IPS-15b (cell line): ENCODE results near the gene NUDT5.
"Not testable (repeated sequence)": the region's sequence is repeated elsewhere in the genome, so short reads cannot be mapped to it uniquely, and the experiment has no call there.

ENCODE experiments used
- H3K27me3 ChIP-seq: one replicate; pipeline ENCODE4 v1.6.1; 2013; ENCODE audit warnings: low read length; ENCODE audit not compliant: control insufficient read depth, insufficient read depth
- H3K36me3 ChIP-seq: one replicate; pipeline ENCODE4 v1.6.1; 2013; ENCODE audit warnings: low read length; ENCODE audit not compliant: control insufficient read depth, insufficient read depth
- H3K4me1 ChIP-seq: one replicate; pipeline ENCODE4 v1.6.1; 2013; ENCODE audit warnings: mild to moderate bottlenecking, low read length; ENCODE audit not compliant: control insufficient read depth, insufficient read depth
- H3K4me3 ChIP-seq: one replicate; pipeline ENCODE4 v1.5.1; 2013; ENCODE audit warnings: low read depth, low read length
- H3K9ac ChIP-seq: one replicate; pipeline ENCODE4 v1.6.1; 2013; ENCODE audit warnings: low read depth, mild to moderate bottlenecking, low read length
- H3K9me3 ChIP-seq: one replicate; pipeline ENCODE4 v1.6.1; 2013; ENCODE audit warnings: mild to moderate bottlenecking, low read length; ENCODE audit not compliant: control insufficient read depth, insufficient read depth

NUDT5 gene

GRCh38 chr10:12181065-12181775, 14.5 kb downstream of the NUDT5 start:
- Histone ChIP-seq H3K9me3 (no peaks in the 10 kb centered on the region), H3K27me3 (no peaks in the 10 kb centered on the region), H3K9ac (no peak overlapping the region), H3K36me3 (peaks cover 9% of the 10 kb centered on the region), H3K4me1 (peaks cover 17% of the 10 kb centered on the region), H3K4me3 (no peak overlapping the region)

DNA sequence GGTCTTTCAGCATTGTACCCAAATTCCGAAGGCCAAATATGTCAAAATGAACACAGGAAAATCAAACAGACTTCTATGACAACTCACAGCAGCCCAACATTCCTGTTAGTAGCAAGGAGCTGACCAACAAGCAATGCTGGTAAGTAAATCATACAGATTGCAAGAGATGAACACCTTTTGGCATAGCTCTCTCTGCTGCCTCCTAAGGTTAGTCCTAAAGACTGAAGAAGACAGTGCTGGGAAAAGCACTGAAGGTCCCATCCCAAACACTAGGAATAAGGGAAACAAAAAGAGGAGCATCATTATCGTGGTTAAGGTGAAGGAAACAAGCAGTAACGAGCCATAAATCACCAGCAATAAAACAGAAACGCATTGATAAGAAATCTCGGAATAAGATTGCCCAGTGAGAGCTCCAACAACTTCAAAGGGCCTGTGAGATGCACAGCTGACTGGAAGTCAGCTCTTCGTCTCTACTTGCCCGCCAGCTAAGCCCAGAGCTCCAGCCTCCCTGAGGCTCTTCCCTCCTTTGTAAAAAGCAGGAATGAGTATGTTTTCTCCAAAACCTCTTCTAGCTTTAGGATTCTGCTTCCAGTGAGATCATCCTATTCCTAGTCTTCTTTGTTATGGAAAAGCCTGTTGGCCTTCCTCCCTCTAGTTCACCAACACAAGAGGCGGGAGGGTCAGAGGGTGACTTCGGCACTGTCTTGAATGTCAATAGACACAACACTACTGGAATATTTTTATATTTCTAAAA, 15.3 kb downstream of the NUDT5 start:
- peaks cover 17% of the 10 kb centered on the region for H3K4me1 ChIP-seq
- H3K36me3 ChIP-seq, result peaks cover 6% of the 10 kb centered on the region
- H3K4me3 ChIP-seq, result no peak overlapping the region
- no peak overlapping the region for H3K9ac ChIP-seq
- H3K9me3 ChIP-seq, result no peaks in the 10 kb centered on the region
- H3K27me3 ChIP-seq, result no peaks in the 10 kb centered on the region

DNA sequence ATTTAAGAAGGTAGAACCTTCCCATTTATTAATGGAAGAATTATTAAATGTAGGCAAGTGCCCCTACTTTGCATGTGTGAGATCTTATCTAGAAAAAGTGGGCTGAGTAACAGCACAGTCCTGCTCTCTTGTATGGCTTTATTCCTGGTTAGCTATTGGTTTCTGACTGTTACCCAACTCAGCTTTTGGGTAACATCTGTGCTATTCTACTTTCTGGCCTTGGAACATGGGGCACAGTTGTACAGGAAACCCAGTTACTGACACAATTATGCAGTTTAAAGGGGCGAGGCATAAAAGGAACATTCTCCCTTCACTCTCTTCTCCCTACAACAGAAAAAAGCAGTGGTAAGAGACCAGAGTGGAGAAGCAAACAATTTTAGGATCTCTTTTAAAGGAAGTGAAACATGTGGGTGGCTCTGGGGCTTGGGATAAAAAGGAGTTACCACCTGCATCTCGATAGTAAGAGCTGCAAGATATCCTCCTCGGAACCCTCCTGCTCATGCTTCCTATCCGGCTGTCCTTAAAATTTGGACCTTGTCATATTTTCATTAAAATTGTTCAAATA, 16.0 kb downstream of the NUDT5 start:
- no peaks in the 10 kb centered on the region for H3K27me3 ChIP-seq
- no peak overlapping the region for H3K4me3 ChIP-seq
- no peaks in the 10 kb centered on the region for H3K9me3 ChIP-seq
- peaks cover 17% of the 10 kb centered on the region for H3K4me1 ChIP-seq
- H3K9ac ChIP-seq, result no peak overlapping the region
- H3K36me3 ChIP-seq, result peaks cover 7% of the 10 kb centered on the region

DNA sequence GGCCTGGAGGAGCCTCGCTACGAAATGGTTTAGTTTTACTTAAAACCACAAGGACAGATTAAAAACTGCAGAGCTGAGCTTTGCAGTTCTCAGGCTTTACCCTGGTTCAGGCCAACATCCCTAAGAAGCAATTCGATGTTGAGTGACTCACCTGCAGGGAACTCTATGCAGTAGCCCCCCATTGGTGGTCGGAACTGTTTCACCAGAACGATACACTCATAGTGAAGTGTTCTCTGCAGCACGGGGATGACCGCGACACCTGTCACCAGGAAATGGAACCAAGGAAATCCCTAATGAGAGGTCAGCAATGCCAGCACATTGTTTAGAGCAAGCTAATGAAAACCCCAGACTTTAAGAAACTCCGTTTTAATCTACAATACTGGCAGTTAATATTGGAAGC, 18.0 kb downstream of the NUDT5 start:
- no peaks in the 10 kb centered on the region for H3K27me3 ChIP-seq
- H3K9ac ChIP-seq, result no peak overlapping the region
- H3K36me3 ChIP-seq, result peaks cover 21% of the 10 kb centered on the region
- no peaks in the 10 kb centered on the region for H3K9me3 ChIP-seq
- no peak overlapping the region for H3K4me3 ChIP-seq
- H3K4me1 ChIP-seq, result peaks cover 17% of the 10 kb centered on the region

- H3K9me3 ChIP-seq, result not testable (repeated sequence)
Observed at GRCh38 chr10:12171512-12171911, 24.2 kb downstream of the NUDT5 start.

GRCh38 chr10:12165999-12166775, 29.5 kb downstream of the NUDT5 start:
- Histone ChIP-seq H3K4me3 (no peak overlapping the region), H3K27me3 (no peaks in the 10 kb centered on the region), H3K4me1 (no peaks in the 10 kb centered on the region), H3K9me3 (no peaks in the 10 kb centered on the region), H3K9ac (no peak overlapping the region), H3K36me3 (peaks cover 14% of the 10 kb centered on the region)

More at GRCh38 chr10:12171512-12171911, 24.2 kb downstream of the NUDT5 start:
- H3K4me3 ChIP-seq, H3K27me3 ChIP-seq, H3K9ac ChIP-seq, H3K4me1 ChIP-seq: not testable (repeated sequence)
- H3K36me3 ChIP-seq, result peaks cover 35% of the 10 kb centered on the region

DNA sequence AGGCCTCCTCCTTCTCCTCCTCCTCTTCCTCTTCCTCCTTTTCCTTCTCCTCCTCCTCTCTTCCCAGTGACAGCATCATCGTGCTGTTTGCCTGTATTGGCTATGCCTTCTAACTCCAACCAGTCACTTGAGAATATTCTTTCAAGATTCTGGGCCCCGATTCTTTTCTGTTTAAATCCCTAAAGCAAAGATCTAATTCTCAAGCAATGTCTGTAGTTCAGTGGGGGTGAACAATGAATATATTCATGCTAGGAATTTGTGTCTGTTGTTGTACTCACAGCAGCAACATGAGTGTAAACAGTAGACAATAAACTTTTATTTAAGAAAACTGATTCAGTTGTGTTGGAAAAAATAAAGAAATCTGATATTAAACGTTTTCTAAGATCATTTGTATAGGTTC, 30.7 kb downstream of the NUDT5 start:
- no peaks in the 10 kb centered on the region for H3K4me1 ChIP-seq
- H3K4me3 ChIP-seq, result no peak overlapping the region
- no peak overlapping the region for H3K9ac ChIP-seq
- H3K9me3 ChIP-seq, result no peaks in the 10 kb centered on the region
- H3K36me3 ChIP-seq, result peaks cover 10% of the 10 kb centered on the region
- no peaks in the 10 kb centered on the region for H3K27me3 ChIP-seq

DNA sequence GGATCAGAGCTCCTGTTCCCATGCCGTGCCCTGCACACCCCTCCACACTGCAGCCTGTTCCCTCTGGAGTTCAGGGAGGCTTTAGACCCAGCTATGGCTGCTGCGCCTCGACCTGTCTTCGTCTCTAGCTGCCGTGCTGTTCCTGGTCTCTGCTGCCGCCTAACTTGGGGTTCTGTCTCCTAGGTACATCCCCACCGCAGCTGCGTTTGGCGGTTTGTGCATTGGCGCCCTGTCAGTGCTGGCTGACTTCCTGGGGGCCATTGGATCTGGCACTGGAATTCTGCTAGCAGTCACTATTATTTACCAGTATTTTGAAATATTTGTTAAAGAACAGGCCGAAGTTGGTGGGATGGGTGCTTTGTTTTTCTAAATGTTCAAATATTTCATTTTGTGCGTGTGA, 31.6 kb downstream of the NUDT5 start:
- H3K4me3 ChIP-seq, result no peak overlapping the region
- no peaks in the 10 kb centered on the region for H3K4me1 ChIP-seq
- no peak overlapping the region for H3K9ac ChIP-seq
- H3K9me3 ChIP-seq, result no peaks in the 10 kb centered on the region
- peaks cover 8% of the 10 kb centered on the region for H3K36me3 ChIP-seq
- H3K27me3 ChIP-seq, result no peaks in the 10 kb centered on the region

GRCh38 chr10:12162927-12163326, 32.8 kb downstream of the NUDT5 start:
- H3K9me3 ChIP-seq, result no peaks in the 10 kb centered on the region
- no peak overlapping the region for H3K9ac ChIP-seq
- H3K4me1 ChIP-seq, result no peaks in the 10 kb centered on the region
- H3K4me3 ChIP-seq, result no peak overlapping the region
- no peaks in the 10 kb centered on the region for H3K27me3 ChIP-seq
- H3K36me3 ChIP-seq, result peaks cover 3% of the 10 kb centered on the region

DNA sequence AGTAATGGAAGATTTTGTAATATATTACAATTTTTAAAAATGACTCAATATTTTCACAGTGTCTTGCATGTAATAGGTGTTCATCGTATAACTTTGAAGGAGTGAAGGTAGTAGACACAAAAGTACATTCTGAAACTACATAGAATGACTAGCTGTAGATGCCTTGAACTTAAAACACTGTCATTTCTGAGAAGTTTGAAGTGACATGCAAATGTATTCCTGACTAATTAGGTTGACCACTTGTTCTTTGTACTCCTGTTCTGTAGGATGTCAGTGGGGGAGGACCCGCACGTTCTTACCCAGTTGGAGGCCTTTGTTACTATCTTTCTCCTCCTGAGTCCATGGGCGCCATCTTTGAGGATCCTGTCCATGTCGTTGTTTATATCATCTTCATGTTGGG, 35.0 kb downstream of the NUDT5 start:
- Histone ChIP-seq H3K4me3 (no peak overlapping the region), H3K27me3 (no peaks in the 10 kb centered on the region), H3K36me3 (no peaks in the 10 kb centered on the region), H3K4me1 (no peaks in the 10 kb centered on the region), H3K9me3 (no peaks in the 10 kb centered on the region), H3K9ac (no peak overlapping the region)

- no peaks in the 10 kb centered on the region for H3K27me3 ChIP-seq
- no peaks in the 10 kb centered on the region for H3K36me3 ChIP-seq
- no peaks in the 10 kb centered on the region for H3K4me1 ChIP-seq
- H3K9me3 ChIP-seq, result no peaks in the 10 kb centered on the region
- H3K4me3 ChIP-seq, result no peak overlapping the region
- H3K9ac ChIP-seq, result no peak overlapping the region
Observed at GRCh38 chr10:12158111-12158510, 37.6 kb downstream of the NUDT5 start.
